Ovary (tissue), 3 donors: ENCODE data around the gene NUP160.

Source experiments
- CTCF ChIP-seq, 3 donors: fragments of 450-650 bp in 2 of 3; fragments of 200-600 bp in 1 of 3; IDR thresholded peaks; one replicate each; pipeline versions ENCODE4 v1.5.1 to v1.8.0; 2016 to 2022; ENCODE audit warnings: antibody characterized with exemption in 3 of 3, mild to moderate bottlenecking in 1 of 3
- EP300 ChIP-seq: sonication (generic); formaldehyde crosslinking; IDR thresholded peaks from one replicate; pipeline ENCODE4 v1.6.1; 2017; ENCODE audit warnings: antibody characterized with exemption
- POLR2A ChIP-seq: fragments of 450-650 bp; IDR thresholded peaks from one replicate; pipeline ENCODE4 v1.6.1; 2017; ENCODE audit warnings: antibody characterized with exemption, mild to moderate bottlenecking, moderate library complexity
- donor health status: DM: no; HTN: no; CAD: no.

- no peak for TF ChIP-seq CTCF (IDR thresholded peaks at IDR 0.05)
- TF ChIP-seq POLR2A, result no peak
- no peak for TF ChIP-seq EP300
These were observed 33.0 kb upstream of the NUP160 start for GRCh38 chr11:47881145-47881544.
